Panc1 (cell line): ENCODE data around the gene B4GALT1. TPM values are rescaled to one million over a fixed set of nuclear protein-coding genes. Genes with fewer than 3 reads are reported as not detected.

Experiments used
- ATAC-seq: fragments of 200-7000 bp; cut with Tn5 transposase; 2 replicates; pipeline ENCODE4 v1.9.1; 2020; ENCODE audit warnings: mild to moderate bottlenecking, moderate library complexity
- BruUV-seq: library from RNA; stranded (reverse); fragments of 400-500 nt; replicated peaks from 2 replicates; lab custom pipeline; 2021; lab: Mats Ljungman, UMichigan
- CTCF ChIA-PET: fragments of 300-600 bp; sonication (Branson Sonifier 250); formaldehyde crosslinking; loops from one replicate; lab custom pipeline; 2022; ENCODE audit warnings: antibody characterized with exemption; lab: Charles Lee
- POLR2A ChIA-PET: fragments of 300-600 bp; sonication (Branson Sonifier 250); formaldehyde crosslinking; loops from one replicate; lab custom pipeline; 2022; ENCODE audit warnings: antibody characterized with exemption; lab: Charles Lee
- DNase-seq: peaks from one replicate; pipeline ENCODE4 v3.0.0-alpha.2; 2010; ENCODE audit warnings: low read depth, low spot score
- H3K27ac ChIP-seq: 2 replicates; pipeline ENCODE4 v1.5.1; 2011; ENCODE audit warnings: mild to moderate bottlenecking, low read length, inconsistent platforms
- H3K27me3 ChIP-seq: fragments of 200-500 bp; sonication (Bioruptor generic); 2 replicates; pipeline ENCODE4 v1.6.0; 2014; ENCODE audit warnings: low read length, inconsistent platforms; ENCODE audit not compliant: control insufficient read depth, insufficient read depth
- H3K36me3 ChIP-seq: fragments of 200-500 bp; sonication (Bioruptor generic); 2 replicates; pipeline ENCODE4 v1.5.1; 2014; ENCODE audit warnings: inconsistent platforms, mild to moderate bottlenecking, low read length, moderate library complexity; ENCODE audit not compliant: control insufficient read depth, insufficient read depth
- H3K4me1 ChIP-seq: 2 replicates; pipeline ENCODE4 v1.5.1; 2011; ENCODE audit warnings: inconsistent platforms, mild to moderate bottlenecking, low read length, moderate library complexity; ENCODE audit not compliant: control insufficient read depth, insufficient read depth
- H3K4me3 ChIP-seq, 2 experiments: 2 replicates each; pipeline ENCODE4 v1.5.1; 2011 to 2012; ENCODE audit warnings: low read depth in 2 of 2, low read length in 2 of 2, mild to moderate bottlenecking in 2 of 2, inconsistent platforms in 1 of 2, moderate library complexity in 1 of 2
- H3K9me3 ChIP-seq: fragments of 200-500 bp; sonication (Bioruptor generic); 2 replicates; pipeline ENCODE4 v1.5.1; 2014; ENCODE audit warnings: low read depth, mild to moderate bottlenecking, inconsistent platforms, low read length, moderate library complexity; ENCODE audit not compliant: control insufficient read depth, insufficient read depth
- POLR2AphosphoS5 ChIP-seq: IDR thresholded peaks from 2 replicates; pipeline ENCODE4 v1.6.1; 2012; ENCODE audit warnings: mild to moderate bottlenecking, low read depth, low read length, moderate library complexity
- SIN3A ChIP-seq: IDR thresholded peaks from 2 replicates; pipeline ENCODE4 v1.6.1; 2012; ENCODE audit warnings: low read depth, mild to moderate bottlenecking, low read length, moderate library complexity, borderline replicate concordance; ENCODE audit not compliant: insufficient read depth
- TCF7L2 ChIP-seq: IDR thresholded peaks from 2 replicates; pipeline ENCODE4 v1.6.1; 2011; ENCODE audit warnings: mild to moderate bottlenecking, low read depth, low read length, inconsistent platforms
- in situ Hi-C: cut with HindIII; loops from 2 replicates; pipeline ENCODE4 v1.10.0; 2016; ENCODE audit warnings: low sequenced_read_pairs, low pct_unique_long_range_greater_than_20kb
- intact Hi-C: fragments of 100-400 bp; cut with micrococcal nuclease; formaldehyde crosslinking; loops from one replicate; pipeline ENCODE4 v1.10.0; 2022; ENCODE audit not compliant: unreplicated experiment
- total RNA-seq: library from RNA; stranded (reverse); gene quantifications from one replicate; pipeline ENCODE4 v1.2.1, GENCODE V29; 2021; ENCODE audit not compliant: unreplicated experiment
- TF ChIP-seq, protein P1 (sequence below): fragments of 450-650 bp; IDR thresholded peaks from 2 replicates; pipeline ENCODE4 v1.5.1; 2017; ENCODE audit warnings: mild to moderate bottlenecking
- TF ChIP-seq, protein P2 (sequence below), 2 experiments: IDR thresholded peaks; 2 replicates each; pipeline ENCODE4 v1.6.1; 2011 to 2012; ENCODE audit warnings: low read depth in 2 of 2, control low read depth in 1 of 2, low read length in 1 of 2, mild to moderate bottlenecking in 1 of 2, moderate library complexity in 1 of 2; ENCODE audit not compliant: insufficient read depth in 1 of 2

The B4GALT1 gene
- total RNA-seq, 1 experiment from 2014 or later = 57.4 TPM

DNA sequence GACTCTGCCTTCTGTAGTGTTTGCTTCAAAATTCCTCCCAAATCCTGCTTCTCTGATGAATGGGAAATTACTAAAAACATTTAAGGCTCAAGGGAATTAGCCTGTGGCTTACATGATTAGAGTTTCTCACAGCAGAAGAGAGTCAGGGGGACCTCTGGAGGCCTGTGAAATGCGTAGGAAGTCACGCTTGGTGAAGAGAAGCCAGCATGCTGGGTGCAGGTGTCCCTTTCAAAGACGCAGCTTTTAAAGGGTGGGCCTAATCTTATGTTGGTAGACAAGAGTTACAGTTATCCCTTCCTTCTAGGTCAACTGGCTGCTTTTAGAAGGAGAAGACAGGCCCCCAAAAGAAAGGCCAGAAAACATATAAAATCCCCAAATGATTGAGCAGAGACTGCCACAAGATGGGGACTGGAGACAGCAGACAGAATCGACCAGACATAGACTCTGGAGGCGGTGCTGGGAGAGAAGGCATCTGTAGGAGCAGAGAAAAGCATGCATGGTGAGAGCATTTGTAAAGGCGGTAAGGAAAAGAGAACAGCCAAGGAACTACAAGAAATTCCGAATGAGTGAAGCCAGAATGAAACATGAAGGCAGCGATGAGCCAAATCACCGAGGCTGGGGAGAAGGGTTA is 42.3 kb downstream of the B4GALT1 start:
- no peak overlapping the region for H3K27ac ChIP-seq
- intact Hi-C loops (no loop called here), in situ Hi-C loops (no loop called here)
- ATAC-seq (no peak), DNase-seq (no peak)
- H3K36me3 ChIP-seq = no peaks in the 10 kb centered on the region
- no TSS peak for BruUV-seq
- no peak for TF ChIP-seq POLR2AphosphoS5
- TF ChIP-seq, protein P1, sequence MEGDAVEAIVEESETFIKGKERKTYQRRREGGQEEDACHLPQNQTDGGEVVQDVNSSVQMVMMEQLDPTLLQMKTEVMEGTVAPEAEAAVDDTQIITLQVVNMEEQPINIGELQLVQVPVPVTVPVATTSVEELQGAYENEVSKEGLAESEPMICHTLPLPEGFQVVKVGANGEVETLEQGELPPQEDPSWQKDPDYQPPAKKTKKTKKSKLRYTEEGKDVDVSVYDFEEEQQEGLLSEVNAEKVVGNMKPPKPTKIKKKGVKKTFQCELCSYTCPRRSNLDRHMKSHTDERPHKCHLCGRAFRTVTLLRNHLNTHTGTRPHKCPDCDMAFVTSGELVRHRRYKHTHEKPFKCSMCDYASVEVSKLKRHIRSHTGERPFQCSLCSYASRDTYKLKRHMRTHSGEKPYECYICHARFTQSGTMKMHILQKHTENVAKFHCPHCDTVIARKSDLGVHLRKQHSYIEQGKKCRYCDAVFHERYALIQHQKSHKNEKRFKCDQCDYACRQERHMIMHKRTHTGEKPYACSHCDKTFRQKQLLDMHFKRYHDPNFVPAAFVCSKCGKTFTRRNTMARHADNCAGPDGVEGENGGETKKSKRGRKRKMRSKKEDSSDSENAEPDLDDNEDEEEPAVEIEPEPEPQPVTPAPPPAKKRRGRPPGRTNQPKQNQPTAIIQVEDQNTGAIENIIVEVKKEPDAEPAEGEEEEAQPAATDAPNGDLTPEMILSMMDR = no peak
- TF ChIP-seq, protein P2, sequence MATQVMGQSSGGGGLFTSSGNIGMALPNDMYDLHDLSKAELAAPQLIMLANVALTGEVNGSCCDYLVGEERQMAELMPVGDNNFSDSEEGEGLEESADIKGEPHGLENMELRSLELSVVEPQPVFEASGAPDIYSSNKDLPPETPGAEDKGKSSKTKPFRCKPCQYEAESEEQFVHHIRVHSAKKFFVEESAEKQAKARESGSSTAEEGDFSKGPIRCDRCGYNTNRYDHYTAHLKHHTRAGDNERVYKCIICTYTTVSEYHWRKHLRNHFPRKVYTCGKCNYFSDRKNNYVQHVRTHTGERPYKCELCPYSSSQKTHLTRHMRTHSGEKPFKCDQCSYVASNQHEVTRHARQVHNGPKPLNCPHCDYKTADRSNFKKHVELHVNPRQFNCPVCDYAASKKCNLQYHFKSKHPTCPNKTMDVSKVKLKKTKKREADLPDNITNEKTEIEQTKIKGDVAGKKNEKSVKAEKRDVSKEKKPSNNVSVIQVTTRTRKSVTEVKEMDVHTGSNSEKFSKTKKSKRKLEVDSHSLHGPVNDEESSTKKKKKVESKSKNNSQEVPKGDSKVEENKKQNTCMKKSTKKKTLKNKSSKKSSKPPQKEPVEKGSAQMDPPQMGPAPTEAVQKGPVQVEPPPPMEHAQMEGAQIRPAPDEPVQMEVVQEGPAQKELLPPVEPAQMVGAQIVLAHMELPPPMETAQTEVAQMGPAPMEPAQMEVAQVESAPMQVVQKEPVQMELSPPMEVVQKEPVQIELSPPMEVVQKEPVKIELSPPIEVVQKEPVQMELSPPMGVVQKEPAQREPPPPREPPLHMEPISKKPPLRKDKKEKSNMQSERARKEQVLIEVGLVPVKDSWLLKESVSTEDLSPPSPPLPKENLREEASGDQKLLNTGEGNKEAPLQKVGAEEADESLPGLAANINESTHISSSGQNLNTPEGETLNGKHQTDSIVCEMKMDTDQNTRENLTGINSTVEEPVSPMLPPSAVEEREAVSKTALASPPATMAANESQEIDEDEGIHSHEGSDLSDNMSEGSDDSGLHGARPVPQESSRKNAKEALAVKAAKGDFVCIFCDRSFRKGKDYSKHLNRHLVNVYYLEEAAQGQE (IDR thresholded peaks at IDR 0.05; ENCODE audit: insufficient read depth in 1 of 2, low read depth in 2 of 2, low read length in 1 of 2) = no peak
- no peak for TF ChIP-seq SIN3A
- TF ChIP-seq TCF7L2 = no peak
- no peaks in the 10 kb centered on the region for H3K27me3 ChIP-seq
- H3K4me1 ChIP-seq = no peaks in the 10 kb centered on the region
- CTCF ChIA-PET = no interaction called here
- no peaks in the 10 kb centered on the region for H3K9me3 ChIP-seq
- POLR2A ChIA-PET = no interaction called here
- no peak overlapping the region for H3K4me3 ChIP-seq

DNA sequence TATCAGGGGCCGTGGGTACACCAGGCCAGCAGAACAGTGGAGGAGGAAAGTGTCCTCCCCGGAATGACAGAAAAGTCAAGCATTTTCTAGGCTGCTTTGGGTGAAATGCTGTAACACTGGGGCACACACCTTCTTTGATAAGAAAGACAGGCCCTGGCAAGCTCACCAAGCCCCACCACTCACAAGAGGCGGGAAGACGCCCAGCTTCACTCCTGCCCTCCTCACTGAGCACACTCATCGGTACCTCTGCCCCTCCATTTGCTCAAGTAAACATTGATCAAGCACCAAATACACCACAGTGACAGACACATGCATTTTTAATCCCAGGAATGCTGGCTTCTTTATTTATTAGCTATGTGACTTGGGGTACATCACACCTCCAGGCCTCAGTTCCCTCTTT is 43.1 kb downstream of the B4GALT1 start:
- Histone ChIP-seq H3K4me1 (no peaks in the 10 kb centered on the region), H3K9me3 (no peaks in the 10 kb centered on the region), H3K27ac (no peak overlapping the region), H3K36me3 (no peaks in the 10 kb centered on the region), H3K27me3 (no peaks in the 10 kb centered on the region), H3K4me3 (no peak overlapping the region)
- no peak for DNase-seq
- no TSS peak for BruUV-seq
- ChIA-PET CTCF (no interaction called here), POLR2A (no interaction called here)
- TF ChIP-seq, protein P1 = no peak
- TF ChIP-seq TCF7L2 (no peak), SIN3A (no peak), POLR2AphosphoS5 (no peak)
- TF ChIP-seq, protein P2 (IDR thresholded peaks at IDR 0.05; ENCODE audit: insufficient read depth in 1 of 2, low read depth in 2 of 2, low read length in 1 of 2) = no peak
- in situ Hi-C loops (no loop called here), intact Hi-C loops (no loop called here)
- no peak for ATAC-seq
